HG02678 (cell line): ENCODE measurements around the gene TBC1D5.
A peak's percentile ranks its signal among the peaks of the same experiment; 100 is the strongest.

Experiments used
- ATAC-seq: cut with Tn5 transposase; IDR thresholded peaks from one replicate; pipeline ENCODE4 v1.9.1; 2021; ENCODE audit warnings: mild to moderate bottlenecking, moderate library complexity; ENCODE audit not compliant: unreplicated experiment

TBC1D5 gene

GRCh38 chr3:17190353-17191078, 551.9 kb downstream of the TBC1D5 start:
- no peak for ATAC-seq

GRCh38 chr3:17188378-17188777, 554.1 kb downstream of the TBC1D5 start:
- no peak for ATAC-seq

GRCh38 chr3:17187589-17188184, 554.7 kb downstream of the TBC1D5 start:
- no peak for ATAC-seq

- no peak for ATAC-seq
These were observed 558.4 kb downstream of the TBC1D5 start for GRCh38 chr3:17183951-17184550.

DNA sequence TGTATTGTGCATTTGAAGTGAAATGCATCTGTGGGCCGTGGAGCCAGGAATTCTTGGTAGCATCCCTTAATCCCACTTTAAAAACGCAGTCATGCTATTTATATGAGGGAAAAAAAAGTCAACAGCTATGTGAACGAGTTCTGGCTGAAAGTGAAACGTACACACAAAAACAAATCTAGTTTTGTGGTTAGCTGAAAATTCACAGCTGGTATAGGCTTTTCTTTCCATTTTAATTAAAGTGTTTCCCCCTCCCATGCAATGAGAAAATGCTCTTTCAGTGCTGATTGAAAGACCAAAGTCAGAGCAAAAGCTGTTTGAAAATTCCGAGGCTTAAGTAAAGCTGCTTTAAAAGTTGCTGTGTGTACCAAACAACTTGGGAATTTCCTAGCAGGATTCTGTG, 560.3 kb downstream of the TBC1D5 start:
- ATAC-seq, result peak; percentile 61

GRCh38 chr3:17181413-17181907, 561.0 kb downstream of the TBC1D5 start:
- ATAC-seq, result no peak

DNA sequence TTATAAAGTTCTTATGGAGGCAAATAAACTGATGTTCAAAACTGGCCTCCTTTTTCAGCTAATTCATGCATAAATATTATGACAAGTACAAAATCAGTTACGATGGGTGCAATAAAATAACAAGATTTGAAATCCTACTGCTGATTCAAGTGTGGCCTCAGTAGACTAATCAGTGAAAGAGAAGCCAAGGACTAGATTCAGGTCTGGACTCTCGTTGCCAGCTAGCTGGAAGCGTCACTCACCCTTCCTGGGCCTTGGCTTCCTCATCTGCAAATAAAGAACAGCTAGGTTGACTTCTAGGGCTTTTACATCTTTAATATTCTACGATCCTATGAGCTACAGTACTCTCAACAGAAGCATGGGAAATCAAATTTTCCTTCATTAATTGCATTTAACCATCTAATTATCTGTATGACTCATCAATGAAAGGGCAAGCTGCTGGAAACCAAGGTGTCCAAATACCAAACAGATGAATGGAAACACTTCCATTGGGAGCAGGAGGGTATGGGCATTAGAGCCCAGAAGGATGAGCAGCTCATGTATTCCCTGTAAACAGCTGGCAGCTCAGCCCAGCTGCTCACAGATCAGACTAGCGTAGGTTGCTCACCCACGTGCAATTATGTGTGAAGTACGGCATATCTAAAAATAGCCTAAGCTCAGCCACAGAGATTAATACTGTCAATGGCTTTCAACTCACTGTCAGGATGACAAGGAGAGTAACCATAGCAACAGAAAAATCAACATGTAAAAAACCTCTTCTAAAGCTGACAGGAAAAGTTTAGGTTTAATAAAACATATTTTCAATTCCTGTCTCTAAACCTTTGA, 562.8 kb downstream of the TBC1D5 start:
- peak; percentile 90 for ATAC-seq

DNA sequence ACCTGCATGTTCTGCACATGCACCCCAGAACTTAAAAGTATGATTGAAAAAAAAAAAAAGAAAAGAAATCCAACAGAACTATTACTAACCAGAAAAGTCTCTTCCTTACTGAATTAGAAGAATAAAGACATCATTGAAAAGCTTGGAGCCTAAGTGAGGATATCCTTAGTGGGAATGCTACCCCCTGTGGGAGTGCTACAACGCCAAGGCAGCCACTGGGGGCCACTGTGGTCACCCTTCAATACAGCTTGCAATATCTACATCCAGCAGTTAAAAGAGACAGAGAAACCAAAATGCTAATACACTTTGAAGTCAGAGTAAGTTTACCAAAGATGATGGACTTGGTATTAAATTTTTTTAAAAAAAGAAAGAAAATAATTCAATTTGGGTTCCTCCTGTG, 565.7 kb downstream of the TBC1D5 start:
- ATAC-seq, result no peak

- ATAC-seq, result no peak
These were observed 567.1 kb downstream of the TBC1D5 start for GRCh38 chr3:17175187-17175807.

- no peak for ATAC-seq
These were observed 576.1 kb downstream of the TBC1D5 start for GRCh38 chr3:17166369-17166768.

- ATAC-seq, result no peak
These were observed 580.3 kb downstream of the TBC1D5 start for GRCh38 chr3:17162116-17162515.

- ATAC-seq, result no peak
These were observed 581.8 kb downstream of the TBC1D5 start for GRCh38 chr3:17160597-17160996.

DNA sequence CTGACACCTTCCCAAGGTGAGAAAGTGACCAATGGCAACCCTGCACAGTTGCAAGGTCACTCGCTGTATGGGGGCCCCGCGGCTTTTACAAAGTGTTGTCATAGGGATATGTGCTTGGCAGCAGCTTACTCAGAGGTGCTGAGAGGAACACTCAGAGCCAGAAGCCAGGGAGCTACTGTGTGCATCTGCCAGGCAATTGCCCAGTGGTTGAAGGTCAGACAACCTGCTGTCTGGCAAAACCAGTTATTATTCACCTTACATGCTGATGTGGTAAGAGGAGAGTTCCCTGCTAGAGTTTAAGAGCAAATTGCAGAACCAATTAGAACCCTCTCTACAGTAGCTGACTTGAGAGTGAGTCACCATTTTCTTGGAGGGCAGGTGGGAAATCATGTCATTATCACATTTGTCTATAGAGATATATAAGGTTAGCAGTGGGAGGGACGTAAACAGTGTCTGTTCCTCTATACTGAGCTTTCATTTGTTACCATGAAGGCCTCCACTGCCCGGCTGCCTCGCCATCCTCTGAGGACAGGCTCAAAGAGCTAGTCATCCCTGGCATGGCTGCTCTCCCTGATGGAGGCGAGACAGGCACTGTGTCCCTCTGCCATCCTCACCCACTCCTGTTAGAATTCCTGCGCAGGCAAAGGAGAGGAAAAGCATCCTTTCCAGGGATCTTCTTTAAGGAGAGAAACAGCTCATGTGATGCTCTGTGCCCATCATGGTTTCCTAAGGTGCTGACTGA, 583.3 kb downstream of the TBC1D5 start:
- no peak for ATAC-seq

- no peak for ATAC-seq
These were observed 584.7 kb downstream of the TBC1D5 start for GRCh38 chr3:17157713-17158112.

DNA sequence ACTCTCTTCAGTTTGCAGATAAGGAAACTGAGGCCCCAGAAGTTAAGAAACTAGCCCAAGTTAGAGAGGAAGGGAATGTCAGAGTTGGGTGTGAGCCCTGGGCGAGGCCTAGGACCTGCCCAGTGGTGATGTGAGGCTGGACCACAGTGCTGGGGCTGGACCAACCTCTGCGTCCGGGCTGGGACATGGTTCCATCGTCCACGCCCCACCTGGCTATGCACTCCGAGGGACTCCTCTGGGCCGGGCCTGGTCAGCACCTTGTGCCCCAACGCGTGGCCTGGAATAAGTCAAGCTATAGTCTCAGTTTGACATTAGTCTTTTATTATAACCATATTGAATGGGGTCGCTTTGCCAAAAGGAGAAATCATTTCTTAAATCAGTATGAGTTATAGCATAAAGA, 585.6 kb downstream of the TBC1D5 start:
- ATAC-seq, result no peak

DNA sequence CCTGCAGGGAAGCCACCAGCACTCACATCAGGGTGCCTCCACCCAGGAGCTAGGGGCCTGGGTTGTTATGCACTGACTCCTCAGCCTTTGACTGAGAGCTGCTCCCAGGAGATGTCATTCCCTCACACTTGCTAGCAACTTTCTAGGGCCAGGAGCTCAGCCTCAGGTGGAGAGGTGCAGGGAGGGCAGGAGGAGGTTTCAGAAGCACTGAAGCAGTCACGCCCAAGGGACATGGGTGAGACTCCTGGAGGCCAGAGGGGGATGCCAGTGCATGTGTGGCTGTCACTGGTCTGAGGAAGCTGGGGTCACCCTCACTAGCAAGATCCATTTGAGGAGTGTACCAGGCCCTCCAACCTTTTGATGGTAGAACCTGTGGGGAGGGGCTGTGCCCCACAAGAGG, 586.5 kb downstream of the TBC1D5 start:
- ATAC-seq, result no peak

- ATAC-seq, result no peak
These were observed 587.5 kb downstream of the TBC1D5 start for GRCh38 chr3:17154941-17155340.

DNA sequence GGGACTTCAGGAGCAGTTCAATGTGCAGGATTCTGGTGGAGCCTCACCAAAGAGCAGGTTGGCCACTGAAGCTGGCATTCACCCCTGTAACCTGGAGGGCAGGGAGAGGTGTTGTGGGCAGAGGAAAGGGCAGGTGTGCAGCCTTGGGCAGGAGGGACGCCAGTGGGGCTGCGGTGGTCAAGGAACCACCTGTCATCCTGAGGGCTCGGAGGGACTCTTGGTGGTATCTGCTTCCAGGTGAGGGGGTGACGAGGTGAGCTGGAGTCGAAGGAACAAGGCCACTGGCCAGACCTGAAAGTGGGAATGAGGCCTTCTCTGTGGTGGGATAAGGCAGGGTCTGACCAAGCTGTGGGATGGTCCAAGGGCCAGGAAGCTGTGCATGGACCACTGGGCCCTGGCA, 588.2 kb downstream of the TBC1D5 start:
- no peak for ATAC-seq

- no peak for ATAC-seq
These were observed 589.2 kb downstream of the TBC1D5 start for GRCh38 chr3:17153209-17153608.
